ENCODE data around the gene ABCB10.
"Not testable (repeated sequence)": the region's sequence is repeated elsewhere in the genome, so short reads cannot be mapped to it uniquely, and the experiment has no call there.

Gene ABCB10

GRCh38 chr1:229475859-229476258 is 82.6 kb downstream of the ABCB10 start:
- DNase-seq (ENCODE audit: low read depth, low spot score), result not testable (repeated sequence)

- DNase-seq (ENCODE audit: low read depth, low spot score), result no peak
Observed at GRCh38 chr1:229474509-229474908, 84.0 kb downstream of the ABCB10 start.

- no peak for DNase-seq (ENCODE audit: low read depth, low spot score)
Observed at GRCh38 chr1:229471175-229471574, 87.3 kb downstream of the ABCB10 start.

- no peak for DNase-seq (ENCODE audit: low read depth, low spot score)
Observed at GRCh38 chr1:229470406-229471043, 88.0 kb downstream of the ABCB10 start.

GRCh38 chr1:229466887-229467286 is 91.6 kb downstream of the ABCB10 start:
- no peak for DNase-seq (ENCODE audit: low read depth, low spot score)
